ENCODE data around the gene TEX264. TPM values are rescaled to one million over a fixed set of nuclear protein-coding genes. Genes with fewer than 3 reads are reported as not detected.

Gene TEX264
- total RNA-seq = 10 to 100 TPM; 29.8 to 66.3 (median 46.0) TPM
- polyA plus RNA-seq = 10 to 100 TPM; 49.9 to 73.1 (median 57.9) TPM
- long read RNA-seq, donor 1, transcript TEX264-201 (5 exons, 1,340 nt) = major isoform, 10 of 37 reads
- long read RNA-seq, donor 1, partial matches to known transcripts = 25 of 37 reads
- long read RNA-seq, donor 1, other reads (novel, unspliced or antisense) = 0 of 37 reads
- long read RNA-seq, donor 2, transcript TEX264-201 (5 exons, 1,340 nt) = major isoform, 13 of 24 reads
- long read RNA-seq, donor 2, partial matches to known transcripts = 5 of 24 reads
- long read RNA-seq, donor 2, other reads (novel, unspliced or antisense) = 0 of 24 reads

- H3K4me3 ChIP-seq = peak within 1 kb of the TSS; percentile 67 to 97 (median 91)
- WGBS, 5 donors = 1 to 2% (median 1%) methylated on average over 24 to 81 of the region's 81 CpGs
- DNase-seq = peak; percentile 99
- H3K9me3 ChIP-seq = no peaks in the 10 kb centered on the region
- TF ChIP-seq POLR2A (IDR thresholded peaks at IDR 0.05) (peak; percentile 59 to 71 (median 63)), POLR2AphosphoS5 (IDR thresholded peaks at IDR 0.05) (peak; percentile 92 to 93 (median 93))
- TF ChIP-seq, protein P1, sequence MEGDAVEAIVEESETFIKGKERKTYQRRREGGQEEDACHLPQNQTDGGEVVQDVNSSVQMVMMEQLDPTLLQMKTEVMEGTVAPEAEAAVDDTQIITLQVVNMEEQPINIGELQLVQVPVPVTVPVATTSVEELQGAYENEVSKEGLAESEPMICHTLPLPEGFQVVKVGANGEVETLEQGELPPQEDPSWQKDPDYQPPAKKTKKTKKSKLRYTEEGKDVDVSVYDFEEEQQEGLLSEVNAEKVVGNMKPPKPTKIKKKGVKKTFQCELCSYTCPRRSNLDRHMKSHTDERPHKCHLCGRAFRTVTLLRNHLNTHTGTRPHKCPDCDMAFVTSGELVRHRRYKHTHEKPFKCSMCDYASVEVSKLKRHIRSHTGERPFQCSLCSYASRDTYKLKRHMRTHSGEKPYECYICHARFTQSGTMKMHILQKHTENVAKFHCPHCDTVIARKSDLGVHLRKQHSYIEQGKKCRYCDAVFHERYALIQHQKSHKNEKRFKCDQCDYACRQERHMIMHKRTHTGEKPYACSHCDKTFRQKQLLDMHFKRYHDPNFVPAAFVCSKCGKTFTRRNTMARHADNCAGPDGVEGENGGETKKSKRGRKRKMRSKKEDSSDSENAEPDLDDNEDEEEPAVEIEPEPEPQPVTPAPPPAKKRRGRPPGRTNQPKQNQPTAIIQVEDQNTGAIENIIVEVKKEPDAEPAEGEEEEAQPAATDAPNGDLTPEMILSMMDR (IDR thresholded peaks at IDR 0.05 in 8 of 11, conservative IDR thresholded peaks at IDR 0.05 in 3 of 11) = peak in 4 of 11 experiments; percentile 23 to 42 (median 30)
- H3K36me3 ChIP-seq = peaks cover 0 to 21% (median 3%) of the 10 kb centered on the region in 6 donors
- intact Hi-C loops (cut with DNase I; ENCODE audit: low total_unique reads) = loop anchor here (10.0 kb wide), 1 partner anchor 286 kb away; the partner anchor contains the start of gene MANF
- peaks cover 32 to 71% (median 59%) of the 10 kb centered on the region in 6 donors for H3K4me1 ChIP-seq
- H3K27ac ChIP-seq = peak within 1 kb of the TSS; percentile 91 to 98 (median 94)
- no peaks in the 10 kb centered on the region for H3K27me3 ChIP-seq (replicated peaks in 1 of 7)
These were observed at the start of gene TEX264 for GRCh38 chr3:51670823-51671733. TEX264 (plus strand) TSS chr3:51671252; CDS start chr3:51674305, 3,053 bp downstream.

DNA sequence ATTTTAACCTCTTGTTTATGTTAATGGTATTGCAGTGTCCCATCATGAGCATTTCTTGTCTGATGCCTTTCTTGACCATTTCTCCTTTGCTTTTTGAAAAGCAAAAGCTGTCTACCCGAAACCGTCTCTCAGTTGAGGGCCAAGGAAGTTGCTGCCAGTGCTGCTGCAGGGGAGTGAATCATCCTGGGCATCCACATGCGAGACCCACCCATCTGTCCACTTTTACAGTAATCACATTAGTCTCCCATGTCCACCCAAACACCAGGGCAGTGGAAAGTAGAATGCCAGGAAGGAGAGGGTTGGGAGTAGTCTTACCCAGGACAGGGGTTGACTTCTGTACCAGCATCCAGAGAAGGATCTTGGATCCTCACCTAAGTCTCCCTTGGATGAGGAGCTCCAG, 48.6 kb upstream of the TEX264 start:
- Histone ChIP-seq H3K4me1 (peaks cover 0 to 25% (median 7%) of the 10 kb centered on the region in 6 donors), H3K27me3 (replicated peaks in 1 of 7) (no peaks in the 10 kb centered on the region), H3K36me3 (peaks cover 0 to 12% (median 4%) of the 10 kb centered on the region in 6 donors), H3K27ac (no peak overlapping the region), H3K4me3 (no peak overlapping the region), H3K9me3 (no peaks in the 10 kb centered on the region)
- 83 to 95% (median 92%) methylated on average over 3 of the region's 3 CpGs for WGBS, 5 donors
- DNase-seq = no peak
- intact Hi-C loops (cut with DNase I; ENCODE audit: low total_unique reads) = no loop called here
- TF ChIP-seq POLR2A (IDR thresholded peaks at IDR 0.05) (no peak), POLR2AphosphoS5 (IDR thresholded peaks at IDR 0.05) (no peak)
- TF ChIP-seq, protein P1 (IDR thresholded peaks at IDR 0.05 in 8 of 11, conservative IDR thresholded peaks at IDR 0.05 in 3 of 11) = no peak

DNA sequence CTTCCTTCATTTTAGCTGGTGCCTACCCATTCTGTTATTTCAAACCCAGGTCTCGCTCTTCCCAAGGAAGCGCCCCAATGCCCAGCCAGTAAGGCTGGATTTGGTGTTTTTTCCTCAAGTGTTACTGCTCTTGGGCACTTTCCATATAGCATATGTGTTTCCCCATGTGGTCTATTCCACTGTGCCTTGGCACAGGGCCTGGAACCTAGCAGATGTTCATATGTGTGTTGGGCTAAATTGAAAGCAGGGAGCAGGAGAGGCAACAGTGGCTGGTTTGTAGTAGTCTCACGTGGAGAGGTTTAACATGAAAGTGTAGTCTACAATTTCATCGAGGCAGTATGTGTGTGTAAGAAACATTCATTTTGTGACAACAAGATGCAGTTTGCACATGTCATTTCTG, 48.2 kb upstream of the TEX264 start:
- Histone ChIP-seq H3K9me3 (no peaks in the 10 kb centered on the region), H3K27me3 (replicated peaks in 1 of 7) (no peaks in the 10 kb centered on the region), H3K4me3 (no peak overlapping the region), H3K4me1 (peaks cover 0 to 25% (median 7%) of the 10 kb centered on the region in 6 donors), H3K27ac (no peak overlapping the region), H3K36me3 (peaks cover 0 to 17% (median 9%) of the 10 kb centered on the region in 6 donors)
- WGBS, 5 donors = 64 to 75% (median 72%) methylated on average over 4 of the region's 4 CpGs
- no peak for TF ChIP-seq POLR2AphosphoS5 (IDR thresholded peaks at IDR 0.05)
- TF ChIP-seq, protein P1 (IDR thresholded peaks at IDR 0.05 in 8 of 11, conservative IDR thresholded peaks at IDR 0.05 in 3 of 11) = no peak
- no peak for TF ChIP-seq POLR2A (IDR thresholded peaks at IDR 0.05)
- intact Hi-C loops (cut with DNase I; ENCODE audit: low total_unique reads) = no loop called here
- DNase-seq = no peak
